H1 (cell line): ENCODE measurements around the gene AGAP1. TPM values are rescaled to one million over a fixed set of nuclear protein-coding genes. Genes with fewer than 3 reads are reported as not detected.

ENCODE experiments used
- JUND ChIP-seq: IDR thresholded peaks from 2 replicates; pipeline ENCODE4 v1.6.1; 2011; ENCODE audit warnings: mild to moderate bottlenecking, improper control_type of control experiment, low read length
- SAP30 ChIP-seq: fragments of 300-600 bp; sonication (generic); IDR thresholded peaks from 2 replicates; pipeline ENCODE4 v1.7.1; 2012; ENCODE audit warnings: low read length, moderate library complexity, mild to moderate bottlenecking, inconsistent platforms; ENCODE audit not compliant: insufficient read depth, insufficient replicate concordance
- TCF12 ChIP-seq: IDR thresholded peaks from 2 replicates; pipeline ENCODE4 v1.6.1; 2011; ENCODE audit warnings: low read depth, mild to moderate bottlenecking, low read length
- polyA plus RNA-seq, 7 experiments: library from polyadenylated mRNA; depleted of rRNA in 3 of 7; stranded (reverse) in 5 of 7; unstranded in 2 of 7; fragments of >200 nt in 5 of 7; fragments of 200-250 nt in 2 of 7; gene quantifications; 1 replicate in 5 of 7; 2 replicates in 1 of 7; 4 replicates in 1 of 7; pipeline versions ENCODE4 v1.2.1 to v1.2.3, GENCODE V29; 2011 to 2013; ENCODE audit warnings: missing spikeins in 2 of 7, mixed read lengths in 2 of 7
- total RNA-seq: library from RNA; stranded (reverse); fragmentation: NEBNext Ultra II Directional; extraction: Animal tissue kit (Norgen Biotek cat#: 25700); gene quantifications from 2 replicates; pipeline ENCODE4 v1.2.1, GENCODE V29; 2021

AGAP1 gene
- total and polyA plus RNA-seq, 2 of the 8 experiments (the other 6 are each of a cell fraction or from before 2014, with no cell fraction given), result 18.1 to 39.4 TPM

GRCh38 chr2:236165842-236166795 lies 672.3 kb downstream of the AGAP1 start (continued):
- TF ChIP-seq JUND (no peak), TCF12 (no peak), SAP30 (no peak)
